Coronary artery (tissue), 2 donors: ENCODE data around the gene BCL10.

Experiments used
- DNase-seq: peaks from one replicate; pipeline ENCODE4 v3.0.0-alpha.2; 2017; ENCODE audit warnings: low spot score
- H3K27ac ChIP-seq, 2 donors: fragments of 200-600 bp; sonication (generic); one replicate each; pipeline ENCODE4 v1.5.1; 2016 to 2019
- H3K4me3 ChIP-seq: fragments of 200-600 bp; sonication (generic); 2 replicates; pipeline ENCODE4 v1.5.1; 2016; ENCODE audit warnings: mild to moderate bottlenecking, moderate library complexity
- CTCF ChIP-seq: fragments of 200-600 bp; sonication (generic); IDR thresholded peaks from one replicate; pipeline ENCODE4 v1.5.1; 2019; ENCODE audit warnings: antibody characterized with exemption

The BCL10 gene

DNA sequence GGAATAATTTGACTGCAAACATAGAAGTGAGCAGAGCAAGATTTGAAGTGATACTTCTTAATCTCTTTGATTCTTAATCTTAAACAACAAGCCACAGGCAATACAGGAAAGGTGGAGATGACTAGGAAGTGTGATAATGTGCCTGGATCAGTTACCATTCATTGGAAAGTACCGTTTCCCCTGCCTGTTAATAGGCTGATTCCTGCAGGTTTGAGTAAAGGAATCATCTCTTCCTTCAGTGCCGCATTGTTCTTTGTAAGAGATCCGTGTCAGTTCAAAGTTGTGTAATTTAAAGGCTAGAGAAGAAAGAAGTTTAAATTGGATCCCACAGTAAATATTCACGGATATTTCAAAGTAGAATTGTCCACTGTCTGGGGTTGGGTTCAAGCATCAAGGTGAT is 43.5 kb upstream of the BCL10 start:
- H3K27ac ChIP-seq, result no peak overlapping the region
- no peak for DNase-seq
- H3K4me3 ChIP-seq, result no peak overlapping the region
- no peak for TF ChIP-seq CTCF

- no peak overlapping the region for H3K27ac ChIP-seq
- no peak for TF ChIP-seq CTCF
- no peak for DNase-seq
- no peak overlapping the region for H3K4me3 ChIP-seq
Measured at GRCh38 chr1:85319491-85319890, 43.1 kb upstream of the BCL10 start.

DNA sequence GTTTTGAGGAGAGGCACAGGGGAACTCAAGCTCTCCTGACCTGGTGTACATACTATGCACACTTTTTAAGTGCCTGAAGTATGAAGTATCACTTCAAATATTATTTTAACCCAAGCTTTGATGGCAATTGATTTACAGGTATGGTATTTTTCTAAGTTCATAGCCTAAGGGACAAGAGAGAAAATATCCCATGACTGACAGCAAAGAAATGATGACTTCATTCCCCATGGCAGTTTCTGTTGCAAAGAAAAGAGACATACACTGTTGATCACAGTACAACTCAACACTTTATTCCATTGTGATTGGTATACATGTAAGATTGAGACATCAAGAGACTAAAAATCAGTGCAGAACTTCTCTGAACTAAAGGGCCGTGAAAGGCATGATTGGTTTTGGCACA is 41.8 kb upstream of the BCL10 start:
- no peak overlapping the region for H3K27ac ChIP-seq

DNA sequence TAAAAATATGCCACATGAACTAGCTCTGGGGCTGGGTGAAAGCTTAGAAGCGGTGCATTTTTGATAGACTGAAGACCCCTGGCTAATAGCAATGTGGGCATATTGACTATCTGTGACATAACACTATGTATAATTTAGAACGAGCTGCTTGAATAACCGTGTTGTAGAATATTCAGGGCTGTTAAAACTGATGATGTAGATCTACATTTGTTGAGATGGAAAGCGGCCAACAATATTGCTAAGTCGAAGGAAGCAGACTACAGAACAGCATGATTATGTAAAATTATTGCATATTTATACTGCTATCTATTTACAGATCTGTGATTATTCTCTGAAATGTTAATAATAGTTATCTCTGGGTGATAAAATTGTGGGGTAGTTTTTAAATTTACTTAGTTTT is 41.1 kb upstream of the BCL10 start:
- Histone ChIP-seq H3K4me3 (no peak overlapping the region), H3K27ac (no peak overlapping the region)
- no peak for TF ChIP-seq CTCF
- no peak for DNase-seq

More for the DNA sequence above, 41.8 kb upstream of the BCL10 start:
- DNase-seq, result no peak
- TF ChIP-seq CTCF, result no peak
- no peak overlapping the region for H3K4me3 ChIP-seq

GRCh38 chr1:85316321-85316720 is 39.9 kb upstream of the BCL10 start:
- DNase-seq, result no peak
- Histone ChIP-seq H3K27ac (peak overlapping the region; percentile 40 to 71), H3K4me3 (no peak overlapping the region)
- no peak for TF ChIP-seq CTCF

DNA sequence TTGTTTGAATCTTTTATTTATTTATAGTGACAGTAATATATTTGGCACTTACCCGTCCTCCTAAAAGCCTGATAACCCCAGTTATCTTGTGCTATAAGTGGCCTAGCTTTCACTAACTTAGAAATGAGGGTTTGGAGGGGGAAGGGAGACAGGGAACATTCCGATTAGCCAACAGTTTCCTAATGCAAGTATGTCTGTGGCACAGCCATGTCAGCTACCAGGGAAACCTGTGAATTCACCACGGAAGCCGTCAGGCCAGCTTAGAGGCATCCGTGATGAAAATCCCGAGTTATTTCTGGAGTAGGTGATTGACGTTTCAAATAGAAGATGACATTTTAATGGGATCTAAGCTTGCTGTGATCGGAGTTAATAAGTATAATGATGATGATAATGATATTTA is 39.4 kb upstream of the BCL10 start:
- Histone ChIP-seq H3K27ac (peak overlapping the region; percentile 40 to 71), H3K4me3 (no peak overlapping the region)
- DNase-seq, result no peak
- no peak for TF ChIP-seq CTCF

DNA sequence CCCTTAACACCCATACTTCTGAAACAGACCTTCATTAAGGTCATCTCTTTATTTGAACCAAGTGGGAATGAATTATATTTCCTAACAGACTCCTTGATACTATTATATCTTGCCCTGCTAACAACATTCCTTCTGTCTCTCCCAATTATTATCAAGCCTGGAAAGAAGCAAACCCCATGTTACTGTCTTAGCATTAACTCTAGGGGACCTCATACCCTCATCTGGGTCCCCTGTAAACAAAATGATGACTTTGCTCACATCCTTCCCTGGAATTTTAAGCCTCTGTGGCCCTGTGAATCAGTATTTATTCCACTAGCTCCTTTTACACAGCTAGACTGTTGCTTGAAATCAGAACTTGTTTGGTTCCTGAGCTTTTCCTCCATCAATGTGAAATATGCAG is 38.3 kb upstream of the BCL10 start:
- DNase-seq, result no peak
- no peak for TF ChIP-seq CTCF
- Histone ChIP-seq H3K4me3 (no peak overlapping the region), H3K27ac (peak overlapping the region; percentile 68 to 90)
